GM12872 (cell line): Measurements from ENCODE around the gene GEMIN5.

Source experiments
- CTCF ChIP-seq: IDR thresholded peaks from 3 replicates; pipeline ENCODE4 v1.5.1; 2011; ENCODE audit warnings: low read depth, mild to moderate bottlenecking, low read length, moderate library complexity; ENCODE audit not compliant: insufficient read depth

The GEMIN5 gene

GRCh38 chr5:154937186-154937717 is 759 bp downstream of the GEMIN5 start:
- no peak for TF ChIP-seq CTCF

GRCh38 chr5:154934881-154935280 is 3.1 kb downstream of the GEMIN5 start:
- no peak for TF ChIP-seq CTCF

GRCh38 chr5:154933537-154933936 is 4.5 kb downstream of the GEMIN5 start:
- TF ChIP-seq CTCF: no peak

GRCh38 chr5:154923441-154924430 is 14.3 kb downstream of the GEMIN5 start:
- TF ChIP-seq CTCF: no peak

GRCh38 chr5:154917757-154918156 is 20.3 kb downstream of the GEMIN5 start:
- TF ChIP-seq CTCF: no peak

GRCh38 chr5:154916874-154917273 is 21.1 kb downstream of the GEMIN5 start:
- TF ChIP-seq CTCF: no peak

GRCh38 chr5:154901913-154902312 is 36.1 kb downstream of the GEMIN5 start:
- no peak for TF ChIP-seq CTCF
